Loucy (cell line): ENCODE results near the gene FLT3.

ENCODE experiments used
- H2AFZ ChIP-seq: fragments of 200-600 bp; sonication (generic); 2 replicates; pipeline ENCODE4 v1.6.0; 2016; ENCODE audit warnings: antibody characterized with exemption, mild to moderate bottlenecking, low read length, moderate library complexity
- H3F3A ChIP-seq: fragments of 200-600 bp; 2 replicates; pipeline ENCODE4 v1.6.0; 2016; ENCODE audit warnings: antibody characterized with exemption, low read depth, mild to moderate bottlenecking
- H3K27me3 ChIP-seq: fragments of 200-600 bp; sonication (generic); 2 replicates; pipeline ENCODE4 v1.6.1; 2014; ENCODE audit warnings: low read length, mild to moderate bottlenecking; ENCODE audit not compliant: insufficient read depth, poor library complexity, severe bottlenecking
- H3K36me3 ChIP-seq: fragments of 200-600 bp; sonication (generic); 2 replicates; pipeline ENCODE4 v1.6.1; 2016; ENCODE audit warnings: low read length; ENCODE audit not compliant: insufficient read depth
- H3K4me1 ChIP-seq: fragments of 200-600 bp; sonication (generic); 2 replicates; pipeline ENCODE4 v1.5.1; 2014; ENCODE audit warnings: low read length, mild to moderate bottlenecking; ENCODE audit not compliant: insufficient read depth, poor library complexity, severe bottlenecking
- H3K4me2 ChIP-seq: fragments of 200-600 bp; sonication (generic); 2 replicates; pipeline ENCODE4 v1.6.0; 2014; ENCODE audit warnings: antibody characterized with exemption, low read length, low read depth, mild to moderate bottlenecking; ENCODE audit not compliant: poor library complexity, severe bottlenecking
- H3K4me3 ChIP-seq: fragments of 200-600 bp; sonication (generic); 2 replicates; pipeline ENCODE4 v1.5.1; 2014; ENCODE audit warnings: low read length, mild to moderate bottlenecking, mixed read lengths; ENCODE audit not compliant: poor library complexity, severe bottlenecking
- H3K79me2 ChIP-seq: fragments of 200-600 bp; sonication (generic); 2 replicates; pipeline ENCODE4 v1.6.1; 2014; ENCODE audit warnings: low read length; ENCODE audit not compliant: insufficient read depth
- H3K9ac ChIP-seq: fragments of 200-600 bp; sonication (generic); 2 replicates; pipeline ENCODE4 v1.6.0; 2014; ENCODE audit warnings: mild to moderate bottlenecking, low read depth, low read length, moderate library complexity; ENCODE audit not compliant: poor library complexity, severe bottlenecking
- H3K9me2 ChIP-seq: fragments of 200-600 bp; sonication (generic); replicated peaks from 2 replicates; pipeline ENCODE4 v1.6.1; 2016; ENCODE audit warnings: low read depth, low read length, mixed read lengths
- H3K9me3 ChIP-seq: fragments of 200-600 bp; sonication (generic); 2 replicates; pipeline ENCODE4 v1.6.1; 2014; ENCODE audit warnings: mild to moderate bottlenecking, antibody characterized with exemption, low read length, low read depth; ENCODE audit not compliant: insufficient read depth
- H4K20me1 ChIP-seq: fragments of 200-600 bp; sonication (generic); 2 replicates; pipeline ENCODE4 v1.6.0; 2014; ENCODE audit warnings: antibody characterized with exemption, low read length, mild to moderate bottlenecking; ENCODE audit not compliant: insufficient read depth, poor library complexity, severe bottlenecking
- EZH2phosphoT487 ChIP-seq: fragments of 200-600 bp; IDR thresholded peaks from 2 replicates; pipeline ENCODE4 v1.6.1; 2018; ENCODE audit warnings: antibody characterized with exemption, mild to moderate bottlenecking, moderate library complexity, borderline replicate concordance
- TF ChIP-seq, protein P1 (sequence below): fragments of 200-600 bp; sonication (generic); conservative IDR thresholded peaks from 2 replicates; pipeline ENCODE4 v1.5.1; 2014; ENCODE audit warnings: mild to moderate bottlenecking, antibody characterized with exemption, low read length

FLT3 gene

DNA sequence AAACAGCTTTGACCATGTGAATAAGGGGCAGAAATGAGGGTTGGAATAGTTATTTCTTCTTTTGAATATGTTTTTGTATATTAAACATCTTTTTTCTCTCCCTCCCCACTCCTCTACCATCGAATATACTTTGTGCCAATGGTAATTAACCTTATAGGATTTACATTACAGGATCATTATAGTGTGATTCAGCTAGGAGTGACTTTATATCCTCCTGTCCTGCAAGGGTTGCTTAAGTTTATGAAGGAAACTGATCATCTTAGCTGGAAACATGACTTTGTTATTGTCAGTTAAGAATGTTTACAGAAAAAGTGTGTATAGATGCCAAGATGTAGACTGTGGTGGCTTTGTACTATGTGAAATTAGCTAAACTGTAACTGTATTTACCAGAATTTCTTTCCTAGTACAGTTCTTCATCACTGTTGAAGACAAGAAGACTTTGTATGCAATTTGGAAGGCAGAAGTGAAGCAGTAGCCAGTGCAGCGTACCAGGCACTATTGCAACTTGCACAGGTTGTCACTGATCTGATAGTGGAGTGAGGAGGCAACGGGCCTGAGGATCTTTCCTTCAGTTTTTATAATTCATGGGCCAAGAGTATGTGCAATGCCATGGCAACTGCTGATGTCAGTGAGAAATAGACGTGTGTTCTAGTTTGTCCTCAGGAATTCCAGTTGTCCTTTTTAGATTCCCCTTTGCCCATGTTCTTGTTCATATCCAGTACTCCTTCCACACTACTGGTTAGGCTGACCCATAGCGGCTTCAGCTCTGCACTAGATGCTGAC is 29.7 kb upstream of the FLT3 start:
- no peak overlapping the region for H3K4me2 ChIP-seq
- no peaks in the 10 kb centered on the region for H3K9me3 ChIP-seq
- H3K79me2 ChIP-seq: no peaks in the 10 kb centered on the region
- H2AFZ ChIP-seq: no peak overlapping the region
- H3K4me1 ChIP-seq: no peaks in the 10 kb centered on the region
- no peaks in the 10 kb centered on the region for H3K27me3 ChIP-seq
- no peaks in the 10 kb centered on the region for H3K36me3 ChIP-seq
- no peak for TF ChIP-seq EZH2phosphoT487
- TF ChIP-seq, protein P1, sequence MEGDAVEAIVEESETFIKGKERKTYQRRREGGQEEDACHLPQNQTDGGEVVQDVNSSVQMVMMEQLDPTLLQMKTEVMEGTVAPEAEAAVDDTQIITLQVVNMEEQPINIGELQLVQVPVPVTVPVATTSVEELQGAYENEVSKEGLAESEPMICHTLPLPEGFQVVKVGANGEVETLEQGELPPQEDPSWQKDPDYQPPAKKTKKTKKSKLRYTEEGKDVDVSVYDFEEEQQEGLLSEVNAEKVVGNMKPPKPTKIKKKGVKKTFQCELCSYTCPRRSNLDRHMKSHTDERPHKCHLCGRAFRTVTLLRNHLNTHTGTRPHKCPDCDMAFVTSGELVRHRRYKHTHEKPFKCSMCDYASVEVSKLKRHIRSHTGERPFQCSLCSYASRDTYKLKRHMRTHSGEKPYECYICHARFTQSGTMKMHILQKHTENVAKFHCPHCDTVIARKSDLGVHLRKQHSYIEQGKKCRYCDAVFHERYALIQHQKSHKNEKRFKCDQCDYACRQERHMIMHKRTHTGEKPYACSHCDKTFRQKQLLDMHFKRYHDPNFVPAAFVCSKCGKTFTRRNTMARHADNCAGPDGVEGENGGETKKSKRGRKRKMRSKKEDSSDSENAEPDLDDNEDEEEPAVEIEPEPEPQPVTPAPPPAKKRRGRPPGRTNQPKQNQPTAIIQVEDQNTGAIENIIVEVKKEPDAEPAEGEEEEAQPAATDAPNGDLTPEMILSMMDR: no peak
- H3K4me3 ChIP-seq: no peak overlapping the region
- no peaks in the 10 kb centered on the region for H4K20me1 ChIP-seq
- no peaks in the 10 kb centered on the region for H3F3A ChIP-seq
- H3K9ac ChIP-seq: no peak overlapping the region
- no peaks in the 10 kb centered on the region for H3K9me2 ChIP-seq

DNA sequence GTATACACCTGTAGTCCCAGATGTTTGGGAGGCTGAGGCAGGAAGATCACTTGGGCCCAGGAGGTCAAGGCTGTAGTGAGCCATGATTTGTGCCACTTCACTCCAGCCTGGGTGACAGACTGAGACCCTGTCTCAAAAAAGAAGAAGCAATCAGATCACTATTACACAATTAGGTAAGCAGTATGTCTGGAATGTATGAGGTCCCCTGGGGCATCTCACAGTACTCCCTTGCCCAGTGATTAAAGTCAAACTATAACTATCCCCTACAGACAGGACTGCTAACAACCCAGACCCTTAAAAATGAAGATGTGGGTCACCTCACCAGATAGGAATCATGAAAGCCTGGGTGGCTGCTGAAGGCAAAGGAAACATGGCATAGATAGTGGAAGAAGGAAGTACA is 28.6 kb upstream of the FLT3 start:
- Histone ChIP-seq H3K4me3 (no peak overlapping the region), H3K4me1 (no peaks in the 10 kb centered on the region), H3K4me2 (no peak overlapping the region), H3F3A (no peaks in the 10 kb centered on the region), H3K9ac (no peak overlapping the region), H3K79me2 (no peaks in the 10 kb centered on the region), H3K9me2 (no peaks in the 10 kb centered on the region), H3K27me3 (no peaks in the 10 kb centered on the region), H3K36me3 (no peaks in the 10 kb centered on the region), H4K20me1 (no peaks in the 10 kb centered on the region), H3K9me3 (no peaks in the 10 kb centered on the region), H2AFZ (no peak overlapping the region)
- no peak for TF ChIP-seq EZH2phosphoT487
- TF ChIP-seq, protein P1: no peak

DNA sequence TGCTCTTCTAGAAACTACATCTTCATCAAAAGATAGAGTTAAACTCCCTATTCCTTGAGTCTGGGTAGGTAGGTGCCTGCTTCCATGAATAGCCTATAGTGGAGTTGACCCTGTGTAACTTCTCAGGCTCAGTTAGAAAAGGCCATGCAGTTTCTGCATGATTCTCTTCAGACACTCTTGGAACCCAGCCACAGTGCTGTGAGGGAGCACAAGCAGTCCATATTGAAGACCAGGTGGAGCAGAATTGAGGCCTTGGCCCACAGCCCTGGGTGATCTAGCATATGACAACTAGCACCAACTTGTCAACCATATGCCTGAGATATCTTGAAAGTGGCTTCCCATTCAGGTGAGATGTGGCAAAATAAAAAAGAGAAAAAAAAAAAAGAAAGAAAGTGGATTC is 27.7 kb upstream of the FLT3 start:
- H3K4me3 ChIP-seq: no peak overlapping the region
- no peaks in the 10 kb centered on the region for H3K9me2 ChIP-seq
- no peaks in the 10 kb centered on the region for H3K36me3 ChIP-seq
- no peaks in the 10 kb centered on the region for H3F3A ChIP-seq
- H3K4me2 ChIP-seq: no peak overlapping the region
- no peak overlapping the region for H3K9ac ChIP-seq
- H4K20me1 ChIP-seq: no peaks in the 10 kb centered on the region
- TF ChIP-seq EZH2phosphoT487: no peak
- TF ChIP-seq, protein P1: no peak
- no peaks in the 10 kb centered on the region for H3K4me1 ChIP-seq
- H2AFZ ChIP-seq: no peak overlapping the region
- H3K27me3 ChIP-seq: no peaks in the 10 kb centered on the region
- no peaks in the 10 kb centered on the region for H3K79me2 ChIP-seq
- H3K9me3 ChIP-seq: no peaks in the 10 kb centered on the region
